HCT116 (cell line): Measurements from ENCODE around the gene POU5F1. TPM values are rescaled to one million over a fixed set of nuclear protein-coding genes. Genes with fewer than 3 reads are reported as not detected.

ENCODE experiments used
- ATAC-seq: fragments of 200-7000 bp; cut with Tn5 transposase; 2 replicates; pipeline ENCODE4 v1.9.1; 2020; ENCODE audit warnings: mild to moderate bottlenecking, moderate library complexity
- BruUV-seq: library from RNA; stranded (reverse); fragments of 400-500 nt; replicated peaks from 2 replicates; lab custom pipeline; 2021; lab: Mats Ljungman, UMichigan
- CTCF ChIA-PET: fragments of 300-600 bp; sonication (Branson Sonifier 250); formaldehyde crosslinking; loops from one replicate; lab custom pipeline; 2021; ENCODE audit warnings: antibody characterized with exemption; lab: Charles Lee
- POLR2A ChIA-PET: fragments of 300-600, 350-600 bp; sonication (Branson Sonifier 250); formaldehyde crosslinking; loops from one replicate; lab custom pipeline; 2021; ENCODE audit warnings: antibody characterized with exemption; lab: Charles Lee
- RAD21 ChIA-PET, 2 experiments: fragments of 300-600 bp; sonication (Branson Sonifier 250); formaldehyde crosslinking; loops; one replicate each; lab custom pipeline; 2023; ENCODE audit warnings: low total read pairs in 2 of 2; ENCODE audit not compliant: uncharacterized antibody in 2 of 2, unreplicated experiment in 2 of 2, low non-redundant PET in 1 of 2; lab: Charles Lee
- DNase-seq: peaks from one replicate; pipeline ENCODE4 v3.0.0-alpha.2; 2010; ENCODE audit warnings: low read depth, low spot score
- H2AFZ ChIP-seq: fragments of 200-600 bp; shearing (Covaris generic), sonication (generic); 2 replicates; pipeline ENCODE4 v1.6.1; 2017; ENCODE audit warnings: low read depth, mixed run types, mixed read lengths, antibody characterized with exemption, low read length; ENCODE audit not compliant: poor library complexity, severe bottlenecking
- H3K27ac ChIP-seq: 2 replicates; pipeline ENCODE4 v1.5.1; 2012; ENCODE audit warnings: low read depth, low read length
- H3K27me3 ChIP-seq: fragments of 200-600 bp; sonication (generic); 2 replicates; pipeline ENCODE4 v1.6.1; 2016; ENCODE audit warnings: mixed run types, low read length, mixed read lengths; ENCODE audit not compliant: insufficient read depth
- H3K36me3 ChIP-seq, 2 experiments: fragments of 200-500 bp in 1 of 2; fragments of 200-600 bp in 1 of 2; sonication (Bioruptor generic) in 1 of 2; sonication (generic) in 1 of 2; 2 replicates each; pipeline versions ENCODE4 v1.5.1 to v1.6.1; 2014 to 2016; ENCODE audit warnings: low read length in 2 of 2, inconsistent platforms in 1 of 2, mixed read lengths in 1 of 2, mixed run types in 1 of 2; ENCODE audit not compliant: insufficient read depth in 2 of 2, control insufficient read depth in 1 of 2
- H3K4me1 ChIP-seq, 2 experiments: fragments of 200-600 bp in 1 of 2; sonication (generic) in 1 of 2; 2 replicates each; pipeline versions ENCODE4 v1.5.1 to v1.6.1; 2012 to 2017; ENCODE audit warnings: low read length in 2 of 2, inconsistent platforms in 1 of 2, mild to moderate bottlenecking in 1 of 2, mixed read lengths in 1 of 2, mixed run types in 1 of 2, moderate library complexity in 1 of 2; ENCODE audit not compliant: insufficient read depth in 2 of 2, control insufficient read depth in 1 of 2
- H3K4me2 ChIP-seq: fragments of 200-600 bp; sonication (generic); 2 replicates; pipeline ENCODE4 v1.6.1; 2017; ENCODE audit warnings: mixed run types, low read length, mixed read lengths
- H3K4me3 ChIP-seq, 2 experiments: fragments of 200-600 bp in 1 of 2; sonication (generic) in 1 of 2; replicated peaks in 1 of 2; 2 replicates each; pipeline ENCODE4 v1.5.1; 2011 to 2016; ENCODE audit warnings: low read length in 2 of 2, control low read depth in 1 of 2, low read depth in 1 of 2, mild to moderate bottlenecking in 1 of 2, mixed read lengths in 1 of 2, mixed run types in 1 of 2
- H3K79me2 ChIP-seq: fragments of 200-600 bp; sonication (generic); 2 replicates; pipeline ENCODE4 v1.6.1; 2017; ENCODE audit warnings: mild to moderate bottlenecking, mixed run types, low read length, moderate library complexity, mixed read lengths; ENCODE audit not compliant: insufficient read depth
- H3K9ac ChIP-seq: fragments of 200-600 bp; sonication (generic); 2 replicates; pipeline ENCODE4 v1.6.1; 2016; ENCODE audit warnings: low read length, mixed read lengths
- H3K9me2 ChIP-seq: fragments of 200-600 bp; sonication (generic), shearing (Covaris generic); 2 replicates; pipeline ENCODE4 v1.6.1; 2017; ENCODE audit warnings: mixed run types, mild to moderate bottlenecking, moderate library complexity; ENCODE audit not compliant: insufficient read depth
- H3K9me3 ChIP-seq, 2 experiments: fragments of 200-500 bp in 1 of 2; fragments of 200-600 bp in 1 of 2; sonication (Bioruptor generic) in 1 of 2; sonication (generic) in 1 of 2; 2 replicates each; pipeline ENCODE4 v1.6.1; 2014 to 2017; ENCODE audit warnings: low read length in 2 of 2, mixed read lengths in 2 of 2, inconsistent platforms in 1 of 2, low read depth in 1 of 2, mild to moderate bottlenecking in 1 of 2, mixed run types in 1 of 2, moderate library complexity in 1 of 2; ENCODE audit not compliant: control insufficient read depth in 1 of 2, insufficient read depth in 1 of 2
- H4K20me1 ChIP-seq: fragments of 200-600 bp; sonication (generic), shearing (Covaris generic); 2 replicates; pipeline ENCODE4 v1.6.1; 2017; ENCODE audit warnings: mixed run types, mild to moderate bottlenecking, moderate library complexity; ENCODE audit not compliant: insufficient read depth
- CBX3 ChIP-seq: IDR thresholded peaks from 2 replicates; pipeline ENCODE4 v1.6.1; 2012; ENCODE audit warnings: low read depth
- CEBPB ChIP-seq: IDR thresholded peaks from 2 replicates; pipeline ENCODE4 v1.6.1; 2012; ENCODE audit warnings: low read depth
- EGR1 ChIP-seq: IDR thresholded peaks from 2 replicates; pipeline ENCODE4 v1.6.1; 2012; ENCODE audit warnings: low read depth
- ELF1 ChIP-seq: IDR thresholded peaks from 2 replicates; pipeline ENCODE4 v1.6.1; 2012; ENCODE audit warnings: low read depth, borderline replicate concordance
- EZH2 ChIP-seq: fragments of 200-600 bp; sonication (generic); IDR thresholded peaks from 2 replicates; pipeline ENCODE4 v1.6.1; 2017; ENCODE audit warnings: antibody characterized with exemption, mixed run types
- EZH2phosphoT487 ChIP-seq: fragments of 200-600 bp; IDR thresholded peaks from 2 replicates; pipeline ENCODE4 v1.6.1; 2018; ENCODE audit warnings: antibody characterized with exemption, borderline replicate concordance
- FOSL1 ChIP-seq: IDR thresholded peaks from 2 replicates; pipeline ENCODE4 v1.6.1; 2012; ENCODE audit warnings: low read depth
- JUND ChIP-seq: IDR thresholded peaks from 2 replicates; pipeline ENCODE4 v1.6.1; 2012
- MAX ChIP-seq: IDR thresholded peaks from 2 replicates; pipeline ENCODE4 v1.6.1; 2012
- POLR2AphosphoS5 ChIP-seq: IDR thresholded peaks from 2 replicates; pipeline ENCODE4 v1.6.1; 2011; ENCODE audit warnings: mild to moderate bottlenecking, low read depth, low read length, moderate library complexity
- RAD21 ChIP-seq: IDR thresholded peaks from 2 replicates; pipeline ENCODE4 v1.6.1; 2012; ENCODE audit warnings: low read depth, mild to moderate bottlenecking
- SIN3A ChIP-seq: IDR thresholded peaks from 2 replicates; pipeline ENCODE4 v1.6.1; 2012; ENCODE audit warnings: low read depth
- SP1 ChIP-seq: IDR thresholded peaks from 2 replicates; pipeline ENCODE4 v1.6.1; 2012; ENCODE audit warnings: low read depth
- SRF ChIP-seq: IDR thresholded peaks from 2 replicates; pipeline ENCODE4 v1.6.1; 2012; ENCODE audit warnings: low read depth
- YY1 ChIP-seq: IDR thresholded peaks from 2 replicates; pipeline ENCODE4 v1.6.1; 2011; ENCODE audit warnings: low read length, low read depth, moderate library complexity, mild to moderate bottlenecking; ENCODE audit not compliant: insufficient replicate concordance; ENCODE audit errors: extremely low read depth
- ZBTB33 ChIP-seq: IDR thresholded peaks from 2 replicates; pipeline ENCODE4 v1.6.1; 2011; ENCODE audit warnings: mild to moderate bottlenecking, low read length, moderate library complexity; ENCODE audit not compliant: insufficient replicate concordance; ENCODE audit errors: extremely low read depth
- ZFX ChIP-seq: fragments of 450-650 bp; IDR thresholded peaks from 2 replicates; pipeline ENCODE4 v1.6.1; 2017
- ZNF274 ChIP-seq: fragments of 200-500 bp; sonication (Bioruptor generic); IDR thresholded peaks from 2 replicates; pipeline ENCODE4 v1.6.1; 2014; ENCODE audit warnings: mild to moderate bottlenecking, low read depth, low read length, inconsistent platforms
- intact Hi-C: fragments of 100-400 bp; cut with micrococcal nuclease; formaldehyde crosslinking; loops from 2 replicates; pipeline ENCODE4 v1.10.0; 2022
- total RNA-seq: library from RNA; stranded (reverse); gene quantifications from one replicate; pipeline ENCODE4 v1.2.1, GENCODE V29; 2021; ENCODE audit not compliant: unreplicated experiment

Gene POU5F1
- total RNA-seq, 1 experiment from 2014 or later = 1.9 TPM

GRCh38 chr6:31171931-31172905, 1.7 kb upstream of the POU5F1 start:
- H3K9me2 ChIP-seq = no peaks in the 10 kb centered on the region
- H4K20me1 ChIP-seq = no peaks in the 10 kb centered on the region
- TF ChIP-seq EZH2phosphoT487 (no peak), ELF1 (no peak), JUND (no peak), SRF (no peak), RAD21 (no peak), SIN3A (no peak), EZH2 (no peak), EGR1 (no peak), FOSL1 (no peak), MAX (no peak), CEBPB (no peak), CBX3 (no peak), ZFX (no peak), ZBTB33 (no peak), ZNF274 (no peak), SP1 (no peak), POLR2AphosphoS5 (no peak), YY1 (no peak)
- H2AFZ ChIP-seq = no peak overlapping the region
- ChIA-PET RAD21 (no interaction called here), POLR2A (no interaction called here), CTCF (no interaction called here)
- H3K9ac ChIP-seq = no peak overlapping the region
- no peak for DNase-seq
- no peak overlapping the region for H3K27ac ChIP-seq
- peaks cover 3 to 19% of the 10 kb centered on the region in 2 experiments for H3K4me1 ChIP-seq
- H3K4me3 ChIP-seq = no peak overlapping the region
- no TSS peak for BruUV-seq
- no peaks in the 10 kb centered on the region for H3K79me2 ChIP-seq
- intact Hi-C loops = no loop called here
- no peaks in the 10 kb centered on the region for H3K36me3 ChIP-seq
- ATAC-seq = no peak
- H3K4me2 ChIP-seq = no peak overlapping the region
- H3K27me3 ChIP-seq = no peaks in the 10 kb centered on the region
- H3K9me3 ChIP-seq = no peaks in the 10 kb centered on the region
